HG03439 (cell line): ENCODE results near the gene STAC.
"Not testable (repeated sequence)": the region's sequence is repeated elsewhere in the genome, so short reads cannot be mapped to it uniquely, and the experiment has no call there.

Experiments
- ATAC-seq: cut with Tn5 transposase; IDR thresholded peaks from one replicate; pipeline ENCODE4 v1.9.1; 2021; ENCODE audit warnings: mild to moderate bottlenecking, moderate library complexity; ENCODE audit not compliant: unreplicated experiment

The STAC gene

GRCh38 chr3:36476286-36476942 is 96.1 kb downstream of the STAC start:
- no peak for ATAC-seq

- no peak for ATAC-seq
These were observed 97.4 kb downstream of the STAC start for GRCh38 chr3:36477655-36478054.

DNA sequence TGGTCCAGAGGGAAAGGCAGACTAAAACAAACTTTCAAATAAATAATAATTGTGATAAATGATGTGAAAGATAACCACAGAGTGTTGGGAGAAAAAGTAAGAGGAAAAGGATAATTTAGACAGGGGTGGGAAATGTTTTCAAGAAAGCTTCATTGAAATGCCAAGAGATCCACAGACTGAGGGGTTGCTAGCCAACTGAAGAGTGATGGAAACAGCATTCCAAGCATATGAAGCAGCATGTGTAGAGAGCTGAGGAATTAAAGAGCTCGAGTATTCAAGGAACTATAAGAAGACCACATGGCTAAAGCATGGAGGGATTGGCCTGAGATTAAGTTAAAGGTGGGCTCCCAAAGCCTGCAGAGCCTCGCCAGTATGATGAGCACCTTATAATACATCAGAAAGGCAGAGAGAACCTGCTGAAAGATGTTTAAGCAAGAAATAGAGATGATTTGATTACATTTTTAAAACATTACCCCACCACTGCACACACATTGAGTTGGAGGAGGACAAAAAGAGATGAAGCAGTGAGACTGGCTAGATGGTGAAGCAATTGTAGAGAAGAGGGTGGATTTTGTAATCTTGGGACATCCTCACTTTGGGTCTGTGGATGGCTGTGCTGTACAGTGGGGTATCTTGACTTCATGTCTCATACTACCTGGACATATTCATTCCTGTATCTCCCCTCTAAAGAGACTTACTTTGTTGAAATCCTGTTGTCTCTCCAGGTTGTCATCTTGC is 100.8 kb downstream of the STAC start:
- ATAC-seq: no peak

- no peak for ATAC-seq
These were observed 102.0 kb downstream of the STAC start for GRCh38 chr3:36482256-36482655.

GRCh38 chr3:36482880-36483279 is 102.6 kb downstream of the STAC start:
- ATAC-seq: no peak

GRCh38 chr3:36483709-36484108 is 103.4 kb downstream of the STAC start:
- no peak for ATAC-seq

DNA sequence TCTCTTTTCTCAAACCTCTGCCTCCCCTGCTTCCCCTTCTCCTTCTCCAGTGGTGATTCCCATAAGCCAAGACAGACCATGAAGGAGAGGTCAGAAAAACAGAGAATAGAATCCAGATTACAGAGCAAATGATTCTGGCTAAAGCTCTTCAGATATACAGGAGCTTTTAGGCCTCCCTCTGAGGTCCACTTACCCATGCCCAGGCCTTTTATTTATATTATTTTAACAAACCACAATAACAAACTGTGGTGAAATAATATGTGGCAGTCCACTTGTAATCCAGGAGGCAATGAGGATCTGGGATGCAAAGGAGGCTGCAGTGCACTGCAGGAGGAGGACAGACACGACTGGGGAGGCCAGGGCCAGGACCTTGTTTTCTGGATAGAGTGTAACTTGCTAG is 104.1 kb downstream of the STAC start:
- no peak for ATAC-seq

GRCh38 chr3:36486009-36486795 is 105.9 kb downstream of the STAC start:
- ATAC-seq: no peak

GRCh38 chr3:36487616-36488015 is 107.3 kb downstream of the STAC start:
- ATAC-seq: no peak

- ATAC-seq: no peak
These were observed 107.9 kb downstream of the STAC start for GRCh38 chr3:36488077-36488789.

DNA sequence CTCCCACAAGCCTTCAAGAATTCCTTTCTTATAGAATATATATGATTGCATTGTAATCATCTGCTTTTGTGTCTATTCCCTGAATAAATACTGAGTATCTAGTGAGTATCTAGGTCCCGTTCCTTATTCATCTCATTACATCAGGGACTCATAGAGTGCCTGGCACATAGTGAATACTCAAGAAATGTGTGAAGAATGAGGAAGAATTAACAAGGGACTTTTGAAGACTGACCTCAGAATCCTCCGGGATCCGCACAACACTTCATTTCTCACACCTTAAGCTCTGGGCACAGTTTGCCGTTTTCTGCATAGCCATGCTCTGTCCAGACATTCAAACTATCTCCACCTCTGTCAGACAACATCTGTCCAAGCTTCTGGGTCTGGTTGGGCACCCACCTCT is 108.8 kb downstream of the STAC start:
- no peak for ATAC-seq

DNA sequence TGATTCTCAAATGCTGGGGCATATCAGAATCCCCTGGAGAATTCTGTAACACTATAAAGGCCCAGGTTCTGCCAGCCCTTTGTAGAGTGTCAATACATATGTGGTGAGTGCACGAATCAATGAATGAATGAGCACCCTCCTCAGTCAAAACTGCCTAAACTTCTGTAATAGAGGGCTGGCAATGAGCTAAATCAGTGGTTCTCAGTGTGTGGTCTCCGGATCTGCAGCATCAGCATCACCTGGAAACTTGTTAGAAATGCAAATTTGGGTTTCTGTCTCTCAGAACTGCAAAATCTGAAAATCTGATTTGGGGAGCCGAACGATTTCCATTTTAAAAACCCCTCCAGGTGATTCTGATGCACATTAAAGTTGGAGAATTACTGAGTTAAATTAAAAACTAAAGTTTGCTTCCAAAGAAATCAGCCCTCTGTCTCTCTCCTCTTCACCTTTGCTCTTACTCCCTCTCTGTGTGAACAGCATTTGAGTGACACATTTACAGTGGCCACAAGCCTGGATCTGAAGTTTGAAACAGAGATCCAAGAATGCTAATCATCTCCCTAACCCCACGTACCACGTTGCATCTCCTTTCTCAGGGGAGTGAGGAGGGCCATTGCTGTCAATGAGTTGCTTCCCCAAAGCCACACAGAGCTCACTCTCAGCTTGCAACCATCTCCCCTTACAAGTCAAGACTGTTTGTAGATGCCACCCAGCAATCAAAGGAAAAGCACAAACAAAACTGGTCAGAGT is 109.5 kb downstream of the STAC start:
- no peak for ATAC-seq

GRCh38 chr3:36493051-36493450 is 112.7 kb downstream of the STAC start:
- ATAC-seq: no peak

DNA sequence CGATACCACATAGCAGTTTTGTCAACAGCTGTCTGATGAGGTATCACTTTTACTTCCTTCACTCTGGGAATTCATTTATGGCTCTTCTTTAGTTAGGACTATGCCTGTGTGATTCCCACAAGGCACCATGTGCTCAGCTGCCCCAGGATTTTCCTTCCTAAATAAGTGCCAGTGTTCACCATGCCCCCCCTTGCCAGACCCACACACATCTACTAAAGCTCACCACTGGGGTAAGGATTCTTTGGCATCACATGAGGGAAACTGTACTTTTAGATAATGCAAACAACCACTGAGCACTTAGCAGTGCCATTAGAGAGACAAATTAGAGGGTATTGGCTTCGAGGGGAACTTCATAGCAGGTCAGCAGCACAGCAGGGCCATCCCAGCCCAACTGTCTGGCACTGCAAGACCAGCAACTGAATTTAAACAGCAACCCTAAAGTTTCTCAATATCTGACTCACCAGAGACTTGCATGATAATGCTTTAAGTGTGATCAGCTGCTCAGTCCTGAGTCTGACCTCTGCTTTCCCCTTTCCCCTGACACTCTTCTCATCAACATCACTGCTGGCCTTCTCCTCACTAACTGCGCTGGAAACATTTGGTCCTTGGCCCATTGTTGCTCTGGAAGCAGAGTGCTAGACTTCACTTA is 114.3 kb downstream of the STAC start:
- no peak for ATAC-seq

- ATAC-seq: no peak
These were observed 116.7 kb downstream of the STAC start for GRCh38 chr3:36496684-36497633.

DNA sequence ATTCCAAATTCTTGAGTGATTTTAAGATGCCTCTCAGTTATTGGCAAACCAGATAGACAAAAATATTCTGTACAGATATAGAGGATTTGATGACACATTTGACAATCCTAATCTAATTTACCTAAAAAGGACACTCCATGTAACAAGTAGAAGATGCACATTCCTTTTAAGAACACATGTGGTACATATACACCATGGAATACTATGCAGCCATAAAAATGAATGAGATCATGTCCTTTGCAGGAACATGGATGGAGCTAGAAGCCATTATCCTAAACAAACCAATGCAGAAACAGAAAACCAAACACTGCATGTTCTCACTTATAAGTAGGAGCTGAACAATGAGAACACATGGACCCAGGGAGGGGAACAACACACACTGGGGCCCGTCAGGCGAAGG is 119.7 kb downstream of the STAC start:
- ATAC-seq: not testable (repeated sequence)

DNA sequence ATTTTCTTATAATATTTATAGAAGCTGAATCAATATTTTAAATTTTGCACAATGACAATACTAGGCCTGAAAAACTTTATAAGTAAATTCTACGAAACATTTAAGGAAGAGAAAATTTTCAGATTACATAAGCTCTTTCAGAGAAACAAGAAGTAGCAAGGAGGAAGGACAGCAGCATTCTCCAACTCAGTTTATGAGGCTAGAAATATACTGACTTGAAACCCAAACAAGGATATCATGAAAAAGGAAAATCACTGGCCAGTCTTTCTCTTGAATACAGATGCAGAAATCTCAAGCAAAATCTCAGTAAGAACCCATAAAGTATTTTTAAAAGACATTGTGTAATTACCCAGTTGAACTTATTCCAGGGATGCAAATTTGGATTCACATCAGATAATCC is 121.3 kb downstream of the STAC start:
- ATAC-seq: no peak

DNA sequence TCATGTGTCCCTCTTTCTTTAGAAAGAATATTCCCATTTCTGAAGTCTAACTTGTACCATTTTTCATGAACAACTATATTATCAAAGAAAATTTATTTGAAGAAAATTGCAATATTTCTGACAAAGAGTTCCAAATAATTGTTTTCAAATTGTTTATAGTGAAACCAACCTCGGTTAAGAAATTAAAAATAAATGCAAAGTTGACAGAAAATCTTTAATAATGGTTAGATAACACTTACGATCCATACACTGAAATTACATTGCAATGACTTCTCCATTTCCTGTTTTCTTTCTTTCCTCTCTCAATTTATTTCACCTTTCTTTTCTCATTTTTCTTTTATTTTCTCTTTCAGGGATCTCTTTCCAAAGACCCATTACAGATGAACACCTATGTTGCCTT is 125.1 kb downstream of the STAC start:
- ATAC-seq: no peak
